ENCODE results near the gene IL1RAPL1.
"Not testable (repeated sequence)": the region's sequence is repeated elsewhere in the genome, so short reads cannot be mapped to it uniquely, and the experiment has no call there.

The IL1RAPL1 gene

GRCh38 chrX:28773807-28774206, 186.6 kb downstream of the IL1RAPL1 start:
- Mint-ChIP-seq H3K27ac (no peak overlapping the region), H3K9me3 (no peaks in the 10 kb centered on the region), H3K36me3 (ENCODE audit: low read depth) (no peaks in the 10 kb centered on the region), H3K4me3 (no peak overlapping the region), H3K27me3 (ENCODE audit: low read depth) (no peaks in the 10 kb centered on the region), H3K4me1 (ENCODE audit: low read depth) (no peaks in the 10 kb centered on the region)

DNA sequence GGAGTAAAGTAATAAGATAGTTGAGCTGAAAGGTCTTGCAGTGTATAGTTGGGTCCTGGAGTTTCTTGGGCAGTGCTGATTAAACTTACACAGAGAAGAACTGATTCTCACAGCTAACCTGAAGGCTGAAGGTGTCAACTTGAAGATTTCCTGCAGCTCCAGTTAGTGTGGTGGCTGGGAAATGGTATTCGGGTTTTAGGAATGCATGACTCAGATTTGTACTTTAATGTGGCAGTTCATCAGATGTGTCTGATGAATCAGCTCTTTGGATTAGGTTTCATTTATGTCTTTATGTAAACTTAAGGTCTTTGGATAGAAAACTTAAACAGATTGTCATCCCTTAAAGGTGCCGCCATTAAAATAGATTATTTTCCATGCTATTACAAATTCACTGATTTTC, 200.0 kb downstream of the IL1RAPL1 start:
- Mint-ChIP-seq H3K4me3 (no peak overlapping the region), H3K36me3 (ENCODE audit: low read depth) (no peaks in the 10 kb centered on the region), H3K27me3 (ENCODE audit: low read depth) (no peaks in the 10 kb centered on the region), H3K9me3 (no peaks in the 10 kb centered on the region), H3K27ac (no peak overlapping the region), H3K4me1 (ENCODE audit: low read depth) (no peaks in the 10 kb centered on the region)

DNA sequence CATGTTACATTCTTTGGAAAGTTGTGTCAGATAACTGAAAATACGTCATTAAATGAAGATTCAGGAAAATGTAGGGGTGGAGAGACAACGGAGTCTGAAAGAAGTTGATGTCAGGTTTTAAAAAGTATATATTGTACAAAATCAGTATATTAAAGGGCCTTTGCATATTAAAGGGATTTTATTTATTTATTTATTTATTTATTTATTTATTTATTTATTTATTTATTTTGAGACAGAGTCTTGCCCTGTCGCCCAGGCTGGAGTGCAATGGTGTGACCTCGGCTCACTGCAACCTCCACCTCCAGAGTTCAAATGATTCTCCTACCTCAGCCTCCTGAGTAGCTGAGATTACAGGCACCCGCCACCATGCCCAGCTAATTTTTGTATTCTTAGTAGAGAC, 213.4 kb downstream of the IL1RAPL1 start:
- not testable (repeated sequence) for H3K4me1 Mint-ChIP-seq (ENCODE audit: low read depth); H3K27me3 Mint-ChIP-seq (ENCODE audit: low read depth); H3K36me3 Mint-ChIP-seq (ENCODE audit: low read depth); H3K9me3 Mint-ChIP-seq; H3K4me3 Mint-ChIP-seq; H3K27ac Mint-ChIP-seq

- no peaks in the 10 kb centered on the region for H3K4me1 Mint-ChIP-seq (ENCODE audit: low read depth)
- H3K27ac Mint-ChIP-seq: no peak overlapping the region
- H3K4me3 Mint-ChIP-seq: no peak overlapping the region
- H3K9me3 Mint-ChIP-seq: peaks cover 8% of the 10 kb centered on the region
- no peaks in the 10 kb centered on the region for H3K27me3 Mint-ChIP-seq (ENCODE audit: low read depth)
- no peaks in the 10 kb centered on the region for H3K36me3 Mint-ChIP-seq (ENCODE audit: low read depth)
Measured at GRCh38 chrX:28802625-28803024, 215.4 kb downstream of the IL1RAPL1 start.

- no peaks in the 10 kb centered on the region for H3K36me3 Mint-ChIP-seq (ENCODE audit: low read depth)
- no peaks in the 10 kb centered on the region for H3K4me1 Mint-ChIP-seq (ENCODE audit: low read depth)
- H3K27ac Mint-ChIP-seq: no peak overlapping the region
- H3K27me3 Mint-ChIP-seq (ENCODE audit: low read depth): no peaks in the 10 kb centered on the region
- H3K9me3 Mint-ChIP-seq: no peaks in the 10 kb centered on the region
- no peak overlapping the region for H3K4me3 Mint-ChIP-seq
Measured at GRCh38 chrX:28835991-28836390, 248.7 kb downstream of the IL1RAPL1 start.

GRCh38 chrX:28843817-28844216, 256.6 kb downstream of the IL1RAPL1 start:
- Mint-ChIP-seq H3K27ac (no peak overlapping the region), H3K27me3 (ENCODE audit: low read depth) (no peaks in the 10 kb centered on the region), H3K4me1 (ENCODE audit: low read depth) (no peaks in the 10 kb centered on the region), H3K36me3 (ENCODE audit: low read depth) (no peaks in the 10 kb centered on the region), H3K9me3 (peaks cover 5% of the 10 kb centered on the region), H3K4me3 (no peak overlapping the region)

DNA sequence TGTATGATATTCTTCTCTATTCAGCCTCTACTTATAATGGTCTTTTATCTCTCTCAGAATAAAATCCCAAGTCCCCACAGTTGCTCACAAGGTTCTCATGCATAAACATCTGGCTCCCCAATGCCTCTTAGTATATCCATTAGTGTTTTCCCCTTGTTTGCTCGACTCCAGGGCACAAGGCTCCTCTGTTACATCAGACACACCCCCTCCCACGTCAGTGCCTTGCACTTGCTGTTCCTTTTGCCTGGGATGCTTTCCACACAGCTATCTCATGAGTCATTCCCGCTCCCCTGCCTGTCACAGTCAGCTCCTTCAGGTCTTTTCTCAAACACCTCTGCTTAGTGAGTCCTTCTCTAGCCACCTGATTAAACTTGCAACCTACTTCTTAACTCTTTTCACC, 260.2 kb downstream of the IL1RAPL1 start:
- H3K9me3 Mint-ChIP-seq: peaks cover 5% of the 10 kb centered on the region
- no peaks in the 10 kb centered on the region for H3K27me3 Mint-ChIP-seq (ENCODE audit: low read depth)
- H3K27ac Mint-ChIP-seq: no peak overlapping the region
- H3K4me1 Mint-ChIP-seq (ENCODE audit: low read depth): no peaks in the 10 kb centered on the region
- H3K4me3 Mint-ChIP-seq: no peak overlapping the region
- no peaks in the 10 kb centered on the region for H3K36me3 Mint-ChIP-seq (ENCODE audit: low read depth)

GRCh38 chrX:28848707-28849106, 261.5 kb downstream of the IL1RAPL1 start:
- Mint-ChIP-seq H3K27ac (no peak overlapping the region), H3K27me3 (ENCODE audit: low read depth) (no peaks in the 10 kb centered on the region), H3K4me1 (ENCODE audit: low read depth) (no peaks in the 10 kb centered on the region), H3K4me3 (no peak overlapping the region), H3K9me3 (peaks cover 5% of the 10 kb centered on the region), H3K36me3 (ENCODE audit: low read depth) (no peaks in the 10 kb centered on the region)

DNA sequence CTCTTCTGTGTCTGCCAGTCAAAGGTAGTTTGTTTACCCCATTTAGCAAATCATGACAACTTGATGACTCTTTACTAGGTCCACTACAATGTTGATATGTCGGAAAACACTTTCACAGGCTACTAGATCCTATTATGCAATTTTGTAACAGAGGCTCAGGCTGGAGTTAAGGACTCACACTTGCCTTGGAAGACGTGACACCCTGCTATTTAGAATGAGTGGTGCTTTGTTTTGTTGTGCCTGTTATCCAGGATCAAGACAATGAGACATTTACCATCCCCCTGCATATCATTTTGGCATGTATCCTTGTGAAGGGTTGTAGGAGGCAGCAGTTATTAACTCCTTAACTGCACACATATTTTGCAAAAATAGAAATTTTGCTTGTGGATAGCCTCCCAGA, 263.7 kb downstream of the IL1RAPL1 start:
- no peaks in the 10 kb centered on the region for H3K27me3 Mint-ChIP-seq (ENCODE audit: low read depth)
- no peaks in the 10 kb centered on the region for H3K36me3 Mint-ChIP-seq (ENCODE audit: low read depth)
- no peaks in the 10 kb centered on the region for H3K4me1 Mint-ChIP-seq (ENCODE audit: low read depth)
- H3K27ac Mint-ChIP-seq: no peak overlapping the region
- H3K9me3 Mint-ChIP-seq: peaks cover 5% of the 10 kb centered on the region
- H3K4me3 Mint-ChIP-seq: no peak overlapping the region

- H3K36me3 Mint-ChIP-seq (ENCODE audit: low read depth): no peaks in the 10 kb centered on the region
- no peak overlapping the region for H3K27ac Mint-ChIP-seq
- no peaks in the 10 kb centered on the region for H3K4me1 Mint-ChIP-seq (ENCODE audit: low read depth)
- no peak overlapping the region for H3K4me3 Mint-ChIP-seq
- no peaks in the 10 kb centered on the region for H3K27me3 Mint-ChIP-seq (ENCODE audit: low read depth)
- peaks cover 4% of the 10 kb centered on the region for H3K9me3 Mint-ChIP-seq
Measured at GRCh38 chrX:28851871-28852270, 264.6 kb downstream of the IL1RAPL1 start.

DNA sequence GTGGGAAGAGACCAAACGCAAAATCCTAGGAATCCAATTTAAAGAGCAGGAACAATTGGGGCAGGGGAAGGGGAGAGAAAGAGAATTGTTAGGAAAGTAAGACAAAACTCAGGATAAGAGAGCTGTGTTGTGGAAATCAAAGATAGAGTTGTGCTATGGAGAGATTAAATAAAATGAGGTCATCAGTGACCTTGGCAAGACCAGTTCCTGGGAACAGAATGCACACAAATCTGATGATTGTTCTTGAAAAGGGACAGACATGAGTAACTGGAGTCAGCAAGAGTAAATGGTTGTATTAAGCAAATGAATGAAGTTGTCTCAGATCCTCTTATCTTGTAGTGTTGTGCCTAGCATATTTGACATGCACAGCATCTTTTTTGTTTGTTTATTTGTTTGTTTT, 267.4 kb downstream of the IL1RAPL1 start:
- no peak overlapping the region for H3K4me3 Mint-ChIP-seq
- no peaks in the 10 kb centered on the region for H3K9me3 Mint-ChIP-seq
- H3K4me1 Mint-ChIP-seq (ENCODE audit: low read depth): no peaks in the 10 kb centered on the region
- H3K27ac Mint-ChIP-seq: no peak overlapping the region
- H3K36me3 Mint-ChIP-seq (ENCODE audit: low read depth): no peaks in the 10 kb centered on the region
- no peaks in the 10 kb centered on the region for H3K27me3 Mint-ChIP-seq (ENCODE audit: low read depth)

DNA sequence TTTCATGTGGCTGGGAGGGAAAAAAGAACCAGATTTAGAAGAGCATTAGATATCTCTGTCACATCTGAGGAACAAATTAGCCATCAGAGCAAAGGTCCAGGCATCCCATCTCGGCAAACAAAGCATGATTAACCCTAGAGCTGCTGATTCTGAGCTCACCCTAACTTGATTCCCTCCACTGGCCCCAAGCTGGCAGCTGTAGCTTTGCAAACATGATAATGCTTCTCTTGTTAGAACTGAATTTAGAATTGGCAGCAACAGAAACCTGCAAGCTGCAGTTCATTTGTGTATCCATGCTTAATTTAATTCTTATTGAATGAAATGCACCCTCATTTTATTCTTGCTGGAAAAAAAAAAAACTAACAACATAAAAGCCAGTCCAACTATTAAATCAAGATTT, 289.2 kb downstream of the IL1RAPL1 start:
- Mint-ChIP-seq H3K4me3 (no peak overlapping the region), H3K36me3 (ENCODE audit: low read depth) (no peaks in the 10 kb centered on the region), H3K27me3 (ENCODE audit: low read depth) (no peaks in the 10 kb centered on the region), H3K4me1 (ENCODE audit: low read depth) (no peaks in the 10 kb centered on the region), H3K27ac (no peak overlapping the region), H3K9me3 (peaks cover under 1% of the 10 kb centered on the region)

- no peaks in the 10 kb centered on the region for H3K4me1 Mint-ChIP-seq (ENCODE audit: low read depth)
- no peak overlapping the region for H3K4me3 Mint-ChIP-seq
- no peaks in the 10 kb centered on the region for H3K27me3 Mint-ChIP-seq (ENCODE audit: low read depth)
- no peaks in the 10 kb centered on the region for H3K36me3 Mint-ChIP-seq (ENCODE audit: low read depth)
- peaks cover 5% of the 10 kb centered on the region for H3K9me3 Mint-ChIP-seq
- H3K27ac Mint-ChIP-seq: no peak overlapping the region
Measured at GRCh38 chrX:28876901-28877300, 289.7 kb downstream of the IL1RAPL1 start.

- Mint-ChIP-seq H3K4me3 (no peak overlapping the region), H3K4me1 (ENCODE audit: low read depth) (no peaks in the 10 kb centered on the region), H3K27ac (no peak overlapping the region), H3K27me3 (ENCODE audit: low read depth) (no peaks in the 10 kb centered on the region), H3K36me3 (ENCODE audit: low read depth) (no peaks in the 10 kb centered on the region), H3K9me3 (peaks cover 5% of the 10 kb centered on the region)
Measured at GRCh38 chrX:28880136-28880535, 292.9 kb downstream of the IL1RAPL1 start.

- no peak overlapping the region for H3K27ac Mint-ChIP-seq
- no peaks in the 10 kb centered on the region for H3K36me3 Mint-ChIP-seq (ENCODE audit: low read depth)
- H3K9me3 Mint-ChIP-seq: peaks cover 5% of the 10 kb centered on the region
- H3K4me3 Mint-ChIP-seq: no peak overlapping the region
- H3K27me3 Mint-ChIP-seq (ENCODE audit: low read depth): no peaks in the 10 kb centered on the region
- H3K4me1 Mint-ChIP-seq (ENCODE audit: low read depth): no peaks in the 10 kb centered on the region
Measured at GRCh38 chrX:28884823-28885222, 297.6 kb downstream of the IL1RAPL1 start.

DNA sequence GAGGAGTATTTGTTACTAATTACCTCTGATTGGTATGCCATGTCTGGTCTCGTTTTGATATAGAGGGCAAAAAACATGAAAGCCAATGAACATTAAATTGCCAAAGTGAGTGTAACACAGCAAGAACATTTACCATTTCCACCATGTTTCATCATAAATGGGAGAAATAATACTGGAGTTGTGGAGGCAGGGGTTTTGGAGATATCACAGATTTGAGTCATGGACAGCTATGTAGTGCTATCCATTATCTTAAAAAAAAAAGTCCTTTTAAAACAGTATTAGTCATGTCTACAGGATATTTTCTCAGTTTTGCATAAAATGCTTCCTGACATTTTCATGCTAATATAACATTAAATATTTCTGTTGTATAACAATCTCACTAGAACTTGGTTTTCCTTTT, 301.2 kb downstream of the IL1RAPL1 start:
- Mint-ChIP-seq H3K4me1 (ENCODE audit: low read depth) (no peaks in the 10 kb centered on the region), H3K9me3 (no peaks in the 10 kb centered on the region), H3K27ac (no peak overlapping the region), H3K27me3 (ENCODE audit: low read depth) (no peaks in the 10 kb centered on the region), H3K4me3 (no peak overlapping the region), H3K36me3 (ENCODE audit: low read depth) (no peaks in the 10 kb centered on the region)
